Hematopoietic multipotent progenitor cell treated with erythropoietin and hydrocortisone succinate and interleukin-3 and kit ligand, for 17 days (in vitro differentiated cells): ENCODE measurements around the gene ZNF691.
"Not testable (repeated sequence)": the region's sequence is repeated elsewhere in the genome, so short reads cannot be mapped to it uniquely, and the experiment has no call there.

Experiments used
- DNase-seq: peaks from one replicate; pipeline ENCODE4 v3.0.0-alpha.2; 2015; ENCODE audit warnings: low spot score

The ZNF691 gene

GRCh38 chr1:42860339-42861013, 14.1 kb downstream of the ZNF691 start:
- no peak for DNase-seq

GRCh38 chr1:42861014-42861399, 14.6 kb downstream of the ZNF691 start:
- DNase-seq = no peak

GRCh38 chr1:42866549-42866948, 20.1 kb downstream of the ZNF691 start:
- DNase-seq = no peak

- DNase-seq = not testable (repeated sequence)
Measured at GRCh38 chr1:42868466-42868865, 22.1 kb downstream of the ZNF691 start.

- DNase-seq = not testable (repeated sequence)
Measured at GRCh38 chr1:42869254-42869653, 22.8 kb downstream of the ZNF691 start.

- not testable (repeated sequence) for DNase-seq
Measured at GRCh38 chr1:42869751-42870150, 23.3 kb downstream of the ZNF691 start.

GRCh38 chr1:42873108-42873507, 26.7 kb downstream of the ZNF691 start:
- DNase-seq = not testable (repeated sequence)

GRCh38 chr1:42873670-42874069, 27.3 kb downstream of the ZNF691 start:
- DNase-seq = no peak

GRCh38 chr1:42876009-42876408, 29.6 kb downstream of the ZNF691 start:
- no peak for DNase-seq

- no peak for DNase-seq
Measured at GRCh38 chr1:42877380-42877779, 31.0 kb downstream of the ZNF691 start.

GRCh38 chr1:42880384-42880783, 34.0 kb downstream of the ZNF691 start:
- no peak for DNase-seq

GRCh38 chr1:42886046-42886739, 39.8 kb downstream of the ZNF691 start:
- no peak for DNase-seq

GRCh38 chr1:42886800-42887199, 40.4 kb downstream of the ZNF691 start:
- DNase-seq = no peak

- no peak for DNase-seq
Measured at GRCh38 chr1:42887366-42887765, 41.0 kb downstream of the ZNF691 start.

GRCh38 chr1:42888013-42888633, 41.7 kb downstream of the ZNF691 start:
- DNase-seq = no peak

GRCh38 chr1:42889264-42889663, 42.9 kb downstream of the ZNF691 start:
- DNase-seq = no peak

GRCh38 chr1:42891465-42892138, 45.2 kb downstream of the ZNF691 start:
- DNase-seq = no peak

GRCh38 chr1:42899960-42900359, 53.5 kb downstream of the ZNF691 start:
- DNase-seq = not testable (repeated sequence)
